Adipocyte (in vitro differentiated cells): ENCODE data around the gene HECTD1.

Source experiments
- DNase-seq: peaks from one replicate; pipeline ENCODE4 v3.0.0-alpha.2; 2015; ENCODE audit warnings: low read depth
- H3K27me3 ChIP-seq: replicated peaks from 2 replicates; pipeline ENCODE4 v1.7.0; 2013; ENCODE audit warnings: mild to moderate bottlenecking, low read length, moderate library complexity; ENCODE audit not compliant: control insufficient read depth, insufficient read depth
- H3K36me3 ChIP-seq: 2 replicates; pipeline ENCODE4 v1.7.0; 2013; ENCODE audit warnings: low read length, mild to moderate bottlenecking, moderate library complexity; ENCODE audit not compliant: control insufficient read depth, insufficient read depth, severe bottlenecking
- H3K4me1 ChIP-seq: 2 replicates; pipeline ENCODE4 v1.7.0; 2013; ENCODE audit warnings: mild to moderate bottlenecking, low read length, moderate library complexity; ENCODE audit not compliant: control insufficient read depth, insufficient read depth
- H3K4me3 ChIP-seq: 2 replicates; pipeline ENCODE4 v1.7.0; 2013; ENCODE audit warnings: mild to moderate bottlenecking, low read length, moderate library complexity
- H3K9ac ChIP-seq: 2 replicates; pipeline ENCODE4 v1.7.0; 2013; ENCODE audit warnings: mild to moderate bottlenecking, low read length, moderate library complexity
- H3K9me3 ChIP-seq: 2 replicates; pipeline ENCODE4 v1.7.0; 2013; ENCODE audit warnings: mild to moderate bottlenecking, low read length, moderate library complexity; ENCODE audit not compliant: control insufficient read depth

The HECTD1 gene

DNA sequence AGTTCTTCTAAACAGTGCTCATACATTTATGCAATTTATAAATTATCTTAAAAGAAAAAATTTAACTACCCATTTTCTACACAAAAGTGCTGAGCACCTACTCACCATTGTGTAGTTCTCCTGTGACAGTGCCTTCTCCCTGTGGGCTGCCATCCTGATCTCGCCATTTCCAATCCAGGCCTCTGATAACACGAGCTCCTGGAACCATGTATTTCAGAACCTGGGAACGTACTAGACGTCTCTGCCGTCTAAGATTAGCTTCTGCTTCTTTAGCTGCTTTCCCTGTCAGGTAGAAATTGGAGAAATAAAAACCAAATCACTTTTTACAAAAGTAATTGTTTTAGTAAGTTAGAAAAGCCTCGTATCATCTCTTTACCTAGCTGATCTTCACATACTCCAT, 74.5 kb downstream of the HECTD1 start:
- Histone ChIP-seq H3K4me1 (peaks cover 2% of the 10 kb centered on the region), H3K9me3 (no peaks in the 10 kb centered on the region), H3K9ac (no peak overlapping the region), H3K27me3 (no peaks in the 10 kb centered on the region), H3K36me3 (peaks cover 93% of the 10 kb centered on the region), H3K4me3 (no peak overlapping the region)
- DNase-seq, result no peak

DNA sequence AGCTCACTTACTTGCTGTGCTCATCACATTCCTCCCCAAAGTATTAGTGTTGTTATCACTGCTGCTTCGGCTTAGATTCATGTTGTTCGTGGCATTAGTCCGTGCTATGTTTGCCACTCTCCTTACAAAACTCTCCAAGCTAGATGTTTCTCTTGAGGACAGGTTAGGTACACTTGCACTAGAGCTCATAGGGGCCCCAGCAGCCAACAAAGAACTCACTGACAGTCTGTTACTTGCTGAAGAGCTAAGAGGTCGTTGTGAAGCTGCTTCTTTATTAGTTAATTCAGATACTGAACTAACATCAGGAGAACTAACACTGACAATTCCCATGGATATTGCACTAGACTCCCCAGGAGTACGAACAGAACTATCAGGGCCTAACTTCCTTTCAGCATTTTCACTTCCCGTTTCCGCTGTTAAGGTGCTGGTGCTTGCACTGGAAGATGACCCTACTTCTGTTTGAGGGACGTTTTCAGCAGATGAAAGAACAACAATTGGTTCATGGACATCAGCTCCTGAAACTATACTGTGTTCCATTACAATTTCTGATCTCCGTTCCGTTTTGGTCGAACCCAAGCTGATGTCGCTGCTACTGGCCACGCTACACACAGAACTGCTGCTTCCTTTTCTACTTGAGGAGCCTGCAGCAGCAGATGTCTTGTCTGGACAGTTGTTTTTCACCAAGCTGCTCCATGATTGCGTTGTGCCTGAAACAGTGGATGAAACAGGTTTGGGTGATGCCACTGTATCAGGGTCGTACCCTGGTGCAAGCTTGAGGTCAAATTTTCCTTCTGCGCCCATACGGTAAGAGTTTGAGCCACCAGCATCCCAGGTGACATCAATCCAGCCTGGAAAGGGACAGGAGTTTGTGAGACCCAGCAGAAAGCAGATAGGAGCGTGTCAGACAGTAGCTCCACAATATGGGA, 78.7 kb downstream of the HECTD1 start:
- Histone ChIP-seq H3K4me3 (no peak overlapping the region), H3K4me1 (no peaks in the 10 kb centered on the region), H3K9me3 (no peaks in the 10 kb centered on the region), H3K9ac (no peak overlapping the region), H3K36me3 (peaks cover 89% of the 10 kb centered on the region), H3K27me3 (no peaks in the 10 kb centered on the region)
- DNase-seq, result no peak

DNA sequence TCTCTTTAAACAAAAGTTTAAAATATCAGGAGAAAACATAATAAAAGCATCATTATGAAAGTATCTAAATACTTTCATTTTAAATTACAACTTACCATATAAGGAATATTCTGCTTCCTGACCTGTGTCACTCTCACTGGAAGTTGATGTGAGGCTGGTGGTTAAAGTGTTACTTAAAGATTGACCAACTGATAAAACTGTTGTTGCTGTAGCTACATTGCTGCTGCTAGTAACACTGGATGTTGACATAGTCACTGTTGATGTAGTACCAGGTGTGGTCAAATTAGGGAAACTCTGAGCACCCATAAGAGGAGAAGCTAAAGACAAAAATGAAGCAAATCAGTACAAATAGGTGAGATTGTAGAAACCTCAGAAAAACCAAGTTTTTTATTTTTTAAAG, 79.9 kb downstream of the HECTD1 start:
- Histone ChIP-seq H3K9me3 (no peaks in the 10 kb centered on the region), H3K9ac (no peak overlapping the region), H3K4me3 (no peak overlapping the region), H3K27me3 (no peaks in the 10 kb centered on the region), H3K36me3 (peaks cover 89% of the 10 kb centered on the region), H3K4me1 (no peaks in the 10 kb centered on the region)
- no peak for DNase-seq

- Histone ChIP-seq H3K36me3 (peaks cover 89% of the 10 kb centered on the region), H3K9ac (no peak overlapping the region)
- DNase-seq, result no peak
Measured at GRCh38 chr14:31126680-31127079, 80.9 kb downstream of the HECTD1 start.

DNA sequence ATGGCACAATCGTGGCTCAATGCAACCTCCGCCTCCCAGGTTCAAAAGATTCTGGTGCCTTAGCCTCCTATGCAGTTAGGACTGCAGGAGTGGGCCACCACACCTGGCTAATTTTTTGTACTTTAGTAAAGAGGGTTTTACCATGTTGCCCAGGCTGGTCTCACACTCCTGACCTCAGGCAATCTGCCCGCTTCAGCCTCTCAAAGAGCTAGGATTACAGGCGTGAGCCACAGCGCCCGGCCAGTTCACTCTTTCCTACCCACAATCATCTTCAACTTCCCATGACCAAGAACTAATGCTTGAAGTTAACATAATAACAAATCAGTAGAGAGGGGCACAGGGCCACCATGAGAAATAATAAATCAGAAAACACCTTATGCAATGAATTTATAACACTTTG, 82.4 kb downstream of the HECTD1 start:
- Histone ChIP-seq H3K9me3 (no peaks in the 10 kb centered on the region), H3K4me1 (peaks cover 5% of the 10 kb centered on the region), H3K36me3 (peaks cover 91% of the 10 kb centered on the region), H3K27me3 (no peaks in the 10 kb centered on the region), H3K4me3 (no peak overlapping the region), H3K9ac (no peak overlapping the region)
- DNase-seq, result no peak

More at GRCh38 chr14:31126680-31127079, 80.9 kb downstream of the HECTD1 start:
- Histone ChIP-seq H3K9me3 (no peaks in the 10 kb centered on the region), H3K4me3 (no peak overlapping the region), H3K4me1 (peaks cover 5% of the 10 kb centered on the region), H3K27me3 (no peaks in the 10 kb centered on the region)

- Histone ChIP-seq H3K27me3 (no peaks in the 10 kb centered on the region), H3K4me1 (peaks cover 6% of the 10 kb centered on the region), H3K9ac (no peak overlapping the region), H3K9me3 (no peaks in the 10 kb centered on the region), H3K4me3 (no peak overlapping the region), H3K36me3 (peaks cover 91% of the 10 kb centered on the region)
- DNase-seq, result no peak
Measured at GRCh38 chr14:31124197-31124596, 83.4 kb downstream of the HECTD1 start.

DNA sequence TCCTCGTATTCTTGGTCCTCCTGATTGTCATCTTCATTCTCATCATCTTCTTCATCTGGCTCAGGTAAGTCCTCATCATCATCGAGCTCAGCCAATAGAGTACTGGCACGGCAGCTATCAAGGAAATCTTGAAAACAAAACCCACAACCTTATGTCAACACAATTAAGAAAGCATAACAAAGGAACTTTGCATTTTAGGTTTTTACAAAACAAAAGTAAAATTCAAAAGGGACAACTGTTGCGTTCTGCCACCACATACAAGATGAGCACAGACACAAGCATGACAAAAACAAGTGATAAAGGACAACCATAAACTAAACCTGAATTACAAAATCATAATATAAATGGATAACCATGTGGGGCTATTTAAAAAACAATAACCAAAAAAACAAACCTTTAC, 84.7 kb downstream of the HECTD1 start:
- Histone ChIP-seq H3K4me3 (no peak overlapping the region), H3K9me3 (no peaks in the 10 kb centered on the region), H3K9ac (no peak overlapping the region), H3K4me1 (peaks cover 10% of the 10 kb centered on the region), H3K27me3 (no peaks in the 10 kb centered on the region), H3K36me3 (peaks cover 89% of the 10 kb centered on the region)
- DNase-seq, result no peak

- H3K27me3 ChIP-seq, result no peaks in the 10 kb centered on the region
- DNase-seq, result no peak
- peaks cover 89% of the 10 kb centered on the region for H3K36me3 ChIP-seq
- no peak overlapping the region for H3K4me3 ChIP-seq
- no peak overlapping the region for H3K9ac ChIP-seq
- H3K9me3 ChIP-seq, result no peaks in the 10 kb centered on the region
- H3K4me1 ChIP-seq, result peaks cover 10% of the 10 kb centered on the region
Measured at GRCh38 chr14:31122098-31122611, 85.4 kb downstream of the HECTD1 start.

- Histone ChIP-seq H3K9ac (no peak overlapping the region), H3K4me1 (peaks cover 10% of the 10 kb centered on the region), H3K4me3 (no peak overlapping the region), H3K9me3 (no peaks in the 10 kb centered on the region), H3K36me3 (peaks cover 96% of the 10 kb centered on the region), H3K27me3 (no peaks in the 10 kb centered on the region)
- DNase-seq, result no peak
Measured at GRCh38 chr14:31118892-31119291, 88.7 kb downstream of the HECTD1 start.

GRCh38 chr14:31113794-31114193, 93.8 kb downstream of the HECTD1 start:
- no peak overlapping the region for H3K9ac ChIP-seq
- peaks cover 95% of the 10 kb centered on the region for H3K36me3 ChIP-seq
- no peaks in the 10 kb centered on the region for H3K27me3 ChIP-seq
- H3K9me3 ChIP-seq, result no peaks in the 10 kb centered on the region
- peaks cover 9% of the 10 kb centered on the region for H3K4me1 ChIP-seq
- DNase-seq, result no peak
- no peak overlapping the region for H3K4me3 ChIP-seq

DNA sequence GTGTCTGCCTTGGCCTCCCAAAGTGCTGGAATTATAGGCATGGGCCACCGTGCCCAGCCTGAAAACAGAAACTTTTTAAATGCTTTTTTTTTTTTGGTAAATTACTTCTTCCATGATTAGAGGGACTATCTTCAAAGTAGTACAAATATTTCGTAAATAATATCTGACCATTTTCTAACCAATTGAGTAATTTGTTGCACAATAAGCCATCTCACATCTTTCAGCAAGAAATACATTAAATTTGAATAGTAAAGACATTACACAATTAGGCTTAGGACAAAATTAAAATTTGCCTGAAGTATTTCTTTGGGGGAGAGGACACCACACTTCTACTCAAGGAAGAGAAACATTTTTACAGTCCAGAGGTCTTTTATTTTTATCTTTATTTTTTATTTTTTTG, 96.7 kb downstream of the HECTD1 start:
- H3K27me3 ChIP-seq, result no peaks in the 10 kb centered on the region
- H3K4me3 ChIP-seq, result no peak overlapping the region
- DNase-seq, result peak; percentile 22
- peaks cover 12% of the 10 kb centered on the region for H3K4me1 ChIP-seq
- H3K36me3 ChIP-seq, result peaks cover 97% of the 10 kb centered on the region
- H3K9me3 ChIP-seq, result no peaks in the 10 kb centered on the region
- H3K9ac ChIP-seq, result no peak overlapping the region
